ENCODE data around the gene SLC23A1.

SLC23A1 gene

GRCh38 chr5:139414581-139415130, 31.6 kb upstream of the SLC23A1 start:
- TF ChIP-seq TEAD4 (IDR thresholded peaks at IDR 0.05) (no peak), YY1 (IDR thresholded peaks at IDR 0.05; ENCODE audit: low read depth) (no peak), CEBPB (IDR thresholded peaks at IDR 0.05) (no peak), TCF12 (IDR thresholded peaks at IDR 0.05; ENCODE audit: low read depth) (no peak), FOXM1 (IDR thresholded peaks at IDR 0.05; ENCODE audit: borderline replicate concordance, low read depth) (no peak), RAD21 (IDR thresholded peaks at IDR 0.05; ENCODE audit: low read depth) (no peak), ZBTB7A (IDR thresholded peaks at IDR 0.05; ENCODE audit: low read depth) (no peak), EP300 (IDR thresholded peaks at IDR 0.05; ENCODE audit: borderline replicate concordance) (no peak), NFIC (IDR thresholded peaks at IDR 0.05) (no peak), REST (IDR thresholded peaks at IDR 0.05; ENCODE audit: low read depth) (no peak), MAX (IDR thresholded peaks at IDR 0.05) (no peak), CREB1 (IDR thresholded peaks at IDR 0.05; ENCODE audit: low read depth) (no peak), USF1 (IDR thresholded peaks at IDR 0.05) (no peak)

- TF ChIP-seq CEBPB (IDR thresholded peaks at IDR 0.05) (no peak), YY1 (IDR thresholded peaks at IDR 0.05; ENCODE audit: low read depth) (no peak), TAF1 (IDR thresholded peaks at IDR 0.05; ENCODE audit: low read depth) (no peak), TEAD4 (IDR thresholded peaks at IDR 0.05) (no peak), CREB1 (IDR thresholded peaks at IDR 0.05; ENCODE audit: low read depth) (no peak), FOXM1 (IDR thresholded peaks at IDR 0.05; ENCODE audit: borderline replicate concordance, low read depth) (no peak), EP300 (IDR thresholded peaks at IDR 0.05; ENCODE audit: borderline replicate concordance) (no peak), MAX (IDR thresholded peaks at IDR 0.05) (no peak), USF1 (IDR thresholded peaks at IDR 0.05) (no peak), TCF12 (IDR thresholded peaks at IDR 0.05; ENCODE audit: low read depth) (no peak), EGR1 (IDR thresholded peaks at IDR 0.05) (no peak)
Observed at GRCh38 chr5:139413963-139414362, 30.9 kb upstream of the SLC23A1 start.

GRCh38 chr5:139413153-139413552, 30.1 kb upstream of the SLC23A1 start:
- TF ChIP-seq TAF1 (IDR thresholded peaks at IDR 0.05; ENCODE audit: low read depth) = no peak
- no peak for TF ChIP-seq YY1 (IDR thresholded peaks at IDR 0.05; ENCODE audit: low read depth)
- TF ChIP-seq MAX (IDR thresholded peaks at IDR 0.05) = no peak
- TF ChIP-seq REST (IDR thresholded peaks at IDR 0.05; ENCODE audit: low read depth) = no peak

GRCh38 chr5:139410993-139411828, 28.1 kb upstream of the SLC23A1 start:
- no peak for TF ChIP-seq USF1 (IDR thresholded peaks at IDR 0.05)
- no peak for TF ChIP-seq EP300 (IDR thresholded peaks at IDR 0.05; ENCODE audit: borderline replicate concordance)
- TF ChIP-seq REST (IDR thresholded peaks at IDR 0.05; ENCODE audit: low read depth) = no peak
- TF ChIP-seq EGR1 (IDR thresholded peaks at IDR 0.05) = no peak
- no peak for TF ChIP-seq TEAD4 (IDR thresholded peaks at IDR 0.05)
- no peak for TF ChIP-seq CEBPB (IDR thresholded peaks at IDR 0.05)
- no peak for TF ChIP-seq TAF1 (IDR thresholded peaks at IDR 0.05; ENCODE audit: low read depth)
- TF ChIP-seq NFIC (IDR thresholded peaks at IDR 0.05) = no peak
- TF ChIP-seq FOXM1 (IDR thresholded peaks at IDR 0.05; ENCODE audit: borderline replicate concordance, low read depth) = no peak
- no peak for TF ChIP-seq TCF12 (IDR thresholded peaks at IDR 0.05; ENCODE audit: low read depth)
- TF ChIP-seq RAD21 (IDR thresholded peaks at IDR 0.05; ENCODE audit: low read depth) = no peak
- TF ChIP-seq CREB1 (IDR thresholded peaks at IDR 0.05; ENCODE audit: low read depth) = no peak
- no peak for TF ChIP-seq ZBTB7A (IDR thresholded peaks at IDR 0.05; ENCODE audit: low read depth)
- TF ChIP-seq YY1 (IDR thresholded peaks at IDR 0.05; ENCODE audit: low read depth) = no peak
- no peak for TF ChIP-seq MAX (IDR thresholded peaks at IDR 0.05)

All from Ishikawa (cell line).